CD4-positive, alpha-beta T cell treated with Interleukin-10 for 1 hour (primary cell): ENCODE results near the gene SLC37A2.
A peak's percentile ranks its signal among the peaks of the same experiment; 100 is the strongest.

ENCODE experiments used
- DNase-seq: peaks from one replicate; pipeline ENCODE4 v3.0.0-alpha.2; 2020

Gene SLC37A2

GRCh38 chr11:125112208-125112604, 49.1 kb downstream of the SLC37A2 start:
- no peak for DNase-seq

DNA sequence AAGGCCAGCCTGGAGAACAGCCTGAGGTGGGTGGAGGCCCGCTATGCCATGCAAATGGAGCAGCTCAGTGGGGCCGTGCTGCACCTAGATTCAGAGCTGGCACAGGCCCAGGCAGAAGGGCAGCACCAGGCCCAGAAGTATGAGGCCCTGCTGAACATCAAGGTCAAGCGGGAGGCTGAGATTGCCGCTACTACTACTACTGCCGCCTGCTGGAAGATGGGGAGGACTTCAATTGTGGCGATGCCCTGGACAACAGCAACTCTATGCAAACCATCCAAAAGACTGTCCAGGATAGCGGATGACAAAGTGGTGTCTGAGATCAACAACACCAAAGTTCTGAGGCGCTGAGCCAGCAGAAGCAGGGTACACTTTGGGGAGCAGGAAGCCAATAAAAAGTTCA, 51.4 kb downstream of the SLC37A2 start:
- no peak for DNase-seq

GRCh38 chr11:125117429-125117828, 54.3 kb downstream of the SLC37A2 start:
- DNase-seq, result no peak

GRCh38 chr11:125123194-125123946, 60.3 kb downstream of the SLC37A2 start:
- DNase-seq, result no peak

GRCh38 chr11:125123947-125124617, 61.0 kb downstream of the SLC37A2 start:
- peak; percentile 48 for DNase-seq

DNA sequence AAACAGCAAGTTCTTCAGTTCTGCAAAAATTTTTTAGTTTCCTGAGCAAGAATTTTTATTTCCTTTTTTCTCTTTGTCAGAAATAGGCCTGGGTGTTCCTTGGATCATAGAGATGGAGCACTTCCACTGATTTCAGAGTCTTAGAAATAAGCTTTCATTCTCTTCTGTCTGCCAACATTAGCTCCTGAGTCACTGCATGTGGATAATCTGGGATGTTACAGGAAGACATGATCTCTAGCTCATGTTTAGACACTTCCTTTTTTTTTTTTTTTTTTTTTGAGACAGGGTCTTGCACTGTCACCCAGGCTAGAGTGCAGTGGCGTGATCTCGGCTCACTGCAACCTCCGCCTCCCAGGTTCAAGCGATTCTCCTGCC, 61.5 kb downstream of the SLC37A2 start:
- DNase-seq, result no peak

- DNase-seq, result no peak
Measured at GRCh38 chr11:125128450-125128849, 65.3 kb downstream of the SLC37A2 start.

DNA sequence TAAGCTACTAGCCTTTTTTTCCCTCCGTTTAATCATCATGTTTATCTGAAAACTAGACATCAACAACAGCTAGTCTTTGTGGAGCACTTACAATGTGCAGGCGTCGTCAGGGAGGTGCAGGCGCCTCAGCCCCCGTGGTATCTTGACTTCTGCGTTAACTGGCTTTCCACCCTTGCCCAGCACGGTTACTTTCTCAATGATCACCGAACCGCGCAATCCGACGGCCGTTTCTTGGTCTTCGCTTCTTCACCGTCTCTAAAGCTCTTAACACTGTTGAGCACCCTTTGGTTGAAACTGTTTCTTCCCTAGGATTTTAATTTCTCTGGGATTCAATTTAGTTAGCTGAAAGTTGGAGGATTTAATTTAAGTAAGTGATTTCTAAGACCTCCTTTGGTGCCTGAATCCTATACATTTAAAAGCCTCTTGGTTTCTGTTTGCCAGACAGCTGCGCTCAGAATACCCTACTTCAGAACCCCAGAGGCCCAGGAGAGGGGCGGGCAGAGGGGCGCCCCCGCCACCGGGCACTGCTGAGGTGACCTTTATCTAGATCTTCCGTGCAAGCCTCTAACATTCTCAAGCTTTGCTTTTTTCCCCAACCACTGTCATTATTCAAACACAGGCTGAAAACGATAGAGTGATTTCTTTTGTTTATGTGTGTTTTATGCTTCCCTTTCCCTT, 66.3 kb downstream of the SLC37A2 start:
- DNase-seq, result no peak

DNA sequence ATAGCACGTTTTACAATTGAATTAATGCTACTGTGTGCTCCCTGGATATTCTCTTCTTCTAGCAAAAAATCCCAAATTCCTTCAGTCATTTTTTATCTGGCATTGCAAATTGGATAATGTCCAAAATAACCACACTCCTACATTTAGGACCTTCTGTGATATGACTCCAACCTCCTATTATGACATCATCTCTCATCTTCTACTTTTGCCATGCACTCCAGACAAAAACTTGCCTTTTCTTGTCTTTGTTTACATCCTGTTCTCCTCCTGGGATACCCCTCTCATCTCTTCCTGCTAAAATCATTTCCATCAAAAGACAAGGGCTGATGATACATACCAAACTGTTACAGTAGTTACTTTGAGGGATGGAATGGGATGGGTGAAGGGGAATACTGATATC, 69.0 kb downstream of the SLC37A2 start:
- no peak for DNase-seq

- no peak for DNase-seq
Measured at GRCh38 chr11:125132596-125132995, 69.5 kb downstream of the SLC37A2 start.

DNA sequence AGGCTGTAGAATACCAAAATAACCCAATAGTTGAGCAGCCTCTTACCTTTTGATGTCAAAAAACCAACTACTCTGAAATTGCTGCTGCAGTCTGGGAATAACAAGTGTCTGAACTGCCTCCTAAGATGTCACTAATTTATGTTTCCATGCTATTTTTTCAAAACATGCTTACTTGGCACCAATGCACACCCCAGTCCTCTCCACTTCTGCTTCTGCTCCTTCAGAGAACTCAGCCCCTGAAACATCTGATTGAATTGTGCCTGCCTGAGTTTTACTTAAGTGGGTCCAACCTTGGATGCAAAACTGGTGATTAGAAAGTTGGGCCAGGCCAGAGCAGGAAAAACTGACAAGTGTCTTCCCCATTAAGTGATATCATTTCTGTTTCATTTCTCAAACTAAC, 72.9 kb downstream of the SLC37A2 start:
- no peak for DNase-seq

GRCh38 chr11:125138966-125139365, 75.9 kb downstream of the SLC37A2 start:
- no peak for DNase-seq

- no peak for DNase-seq
Measured at GRCh38 chr11:125139778-125140177, 76.7 kb downstream of the SLC37A2 start.
